CD4-positive, alpha-beta T cell treated with Interleukin-6 for 4 hours (primary cell): ENCODE results near the gene CYP11A1.
A peak's percentile ranks its signal among the peaks of the same experiment; 100 is the strongest.
"Not testable (repeated sequence)": the region's sequence is repeated elsewhere in the genome, so short reads cannot be mapped to it uniquely, and the experiment has no call there.

Experiments
- DNase-seq: peaks from one replicate; pipeline ENCODE4 v3.0.0-alpha.2; 2020; ENCODE audit warnings: mixed read lengths

The CYP11A1 gene

GRCh38 chr15:74373731-74374647 is 6.5 kb upstream of the CYP11A1 start:
- peak; percentile 98 for DNase-seq

DNA sequence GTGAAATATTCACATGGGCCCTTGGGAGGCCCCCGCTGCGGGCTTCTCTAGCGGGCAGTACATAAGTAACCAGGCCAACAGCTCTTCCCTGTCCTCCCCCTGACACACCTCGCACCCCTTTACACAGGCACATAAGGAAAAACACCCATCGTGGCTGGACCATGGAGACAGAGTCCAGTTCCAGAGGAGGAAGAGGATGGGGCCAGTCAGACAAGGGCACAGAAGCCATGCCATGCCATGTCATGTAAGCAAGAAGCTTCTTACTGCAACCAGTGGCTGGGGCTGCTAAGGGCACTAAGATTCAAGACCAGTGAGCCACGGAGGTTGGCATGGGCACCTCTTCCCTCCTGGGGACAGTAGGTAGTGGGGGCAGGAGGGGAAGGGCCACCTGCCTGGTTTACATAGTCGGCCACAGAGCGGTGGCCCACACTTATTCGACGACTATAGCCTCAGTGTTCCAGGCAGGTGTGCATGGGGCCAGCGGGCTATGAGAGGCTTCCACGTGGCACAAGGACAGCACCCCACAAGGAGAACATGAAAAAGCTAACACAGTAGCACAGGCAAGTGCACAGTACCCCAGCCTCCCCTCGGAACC is 5.7 kb upstream of the CYP11A1 start:
- DNase-seq = no peak

- no peak for DNase-seq
Measured at GRCh38 chr15:74370471-74370870, 3.0 kb upstream of the CYP11A1 start.

DNA sequence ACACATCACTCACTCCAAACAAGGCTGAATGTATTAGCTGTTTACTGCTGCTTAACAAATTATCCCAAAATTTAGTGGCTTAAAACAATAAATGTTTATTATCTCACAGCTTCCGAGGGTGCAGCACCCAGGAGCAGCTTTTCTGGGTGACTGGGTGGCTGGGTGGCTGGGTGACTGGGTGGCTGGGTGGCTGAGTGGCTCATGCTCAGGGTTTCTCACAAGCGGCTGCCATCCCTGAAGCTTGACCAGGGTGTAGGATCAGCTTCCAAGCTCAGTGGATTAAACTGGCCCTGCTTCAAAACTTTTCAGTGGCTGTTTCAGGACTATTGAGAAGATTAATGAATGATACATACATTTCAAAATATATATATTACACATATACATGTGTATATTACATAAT is 2.3 kb upstream of the CYP11A1 start:
- no peak for DNase-seq

GRCh38 chr15:74369084-74369745 is 1.8 kb upstream of the CYP11A1 start:
- no peak for DNase-seq

DNA sequence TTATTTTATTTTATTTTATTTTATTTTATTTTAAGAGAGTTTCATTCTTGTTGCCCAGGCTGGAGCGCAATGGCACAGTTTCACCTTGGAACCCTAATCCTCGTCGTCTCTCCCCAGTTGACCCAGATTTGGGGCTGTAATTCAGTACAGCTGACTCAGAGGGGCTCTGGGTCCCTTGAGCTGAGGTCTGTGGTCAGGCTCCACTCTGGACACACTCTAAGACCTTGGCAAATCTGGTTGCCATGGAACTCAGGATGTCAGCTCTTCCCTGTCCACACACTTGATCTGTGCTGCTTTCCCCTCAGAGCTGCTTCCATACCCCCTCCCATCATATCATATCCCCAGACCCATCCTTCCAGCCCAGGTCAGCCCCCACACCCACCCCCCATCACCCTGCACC is 675 bp upstream of the CYP11A1 start:
- no peak for DNase-seq

DNA sequence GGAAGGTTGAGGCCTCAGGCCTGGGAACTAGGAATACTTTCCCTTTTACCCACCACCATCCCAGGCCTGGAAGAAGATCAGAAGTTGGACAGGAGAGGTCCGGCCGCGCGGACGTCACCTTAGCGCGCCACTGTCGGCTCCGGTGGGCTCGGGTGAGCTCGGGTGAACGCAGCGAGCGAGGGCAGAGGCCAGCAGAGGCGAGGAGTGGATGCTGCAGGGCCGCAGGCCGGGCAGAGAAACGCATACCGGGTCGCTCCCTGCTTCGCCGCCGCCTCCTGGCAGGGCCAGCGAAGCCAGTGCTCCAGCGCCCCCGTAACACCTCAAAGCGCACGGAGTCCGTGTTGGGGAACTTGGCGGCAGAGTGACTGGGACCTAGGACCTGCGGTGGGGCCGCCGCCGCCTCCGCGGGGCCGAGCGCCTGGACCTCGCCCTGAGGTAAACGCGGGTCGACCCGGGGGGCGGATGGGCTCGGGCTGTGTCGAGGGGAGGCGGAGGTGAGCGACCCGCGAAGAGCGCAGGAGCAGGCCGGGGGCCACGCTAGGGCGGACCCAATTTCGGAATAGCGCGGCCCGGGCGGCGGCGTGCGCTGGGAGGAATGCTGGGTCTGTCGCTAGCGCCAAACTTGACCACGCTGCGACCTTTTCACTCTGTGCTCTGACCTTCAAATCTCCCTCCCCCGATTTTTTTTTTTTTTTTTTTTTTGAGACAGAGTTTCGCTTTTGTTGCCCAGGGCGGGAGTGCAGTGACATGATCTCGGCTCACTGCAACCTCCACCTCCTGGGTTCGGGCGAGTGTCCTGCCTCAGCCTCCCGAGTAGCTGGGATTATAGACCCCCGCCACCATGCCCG is 1.6 kb downstream of the CYP11A1 start:
- peak; percentile 7 for DNase-seq

- no peak for DNase-seq
Measured at GRCh38 chr15:74364936-74365597, 2.4 kb downstream of the CYP11A1 start.

- no peak for DNase-seq
Measured at GRCh38 chr15:74362482-74362881, 5.0 kb downstream of the CYP11A1 start.

GRCh38 chr15:74360855-74361254 is 6.6 kb downstream of the CYP11A1 start:
- DNase-seq = not testable (repeated sequence)

GRCh38 chr15:74359376-74359775 is 8.1 kb downstream of the CYP11A1 start:
- not testable (repeated sequence) for DNase-seq

DNA sequence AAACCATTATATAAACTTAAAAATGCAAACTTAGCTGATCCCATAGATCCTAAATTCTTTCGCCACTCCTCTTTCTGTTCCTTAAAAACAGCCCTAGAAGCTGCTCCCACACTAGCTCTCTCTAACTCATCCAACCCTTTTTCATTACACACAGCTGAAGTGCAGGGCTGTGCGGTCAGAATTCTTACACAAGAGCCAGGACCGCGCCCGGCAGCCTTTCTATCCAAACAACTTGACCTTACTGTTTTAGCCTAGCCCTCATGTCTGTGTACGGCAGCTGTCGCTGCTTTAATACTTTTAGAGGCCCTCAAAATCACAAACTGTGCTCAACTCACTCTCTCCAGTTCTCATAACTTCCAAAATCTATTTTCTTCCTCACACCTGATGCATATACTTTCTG is 9.9 kb downstream of the CYP11A1 start:
- not testable (repeated sequence) for DNase-seq

- DNase-seq = not testable (repeated sequence)
Measured at GRCh38 chr15:74356050-74356449, 11.4 kb downstream of the CYP11A1 start.

DNA sequence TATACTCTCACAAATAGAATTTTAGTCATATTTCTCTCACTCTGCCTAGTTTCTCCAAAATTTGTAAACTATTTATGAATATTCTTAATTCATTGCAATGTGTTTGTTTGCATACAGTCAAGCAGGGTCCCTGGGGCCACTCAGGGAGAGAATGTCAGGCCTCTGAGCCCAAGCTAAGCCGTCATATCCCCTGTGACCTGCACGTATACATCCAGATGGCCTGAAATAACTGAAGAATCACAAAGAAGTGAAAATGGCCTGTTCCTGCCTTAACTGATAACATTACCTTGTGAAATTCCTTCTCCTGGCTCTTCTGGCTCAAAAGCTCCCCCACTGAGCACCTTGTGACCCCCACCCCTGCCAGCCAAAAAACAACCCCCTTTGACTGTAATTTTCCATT is 13.5 kb downstream of the CYP11A1 start:
- DNase-seq = not testable (repeated sequence)

DNA sequence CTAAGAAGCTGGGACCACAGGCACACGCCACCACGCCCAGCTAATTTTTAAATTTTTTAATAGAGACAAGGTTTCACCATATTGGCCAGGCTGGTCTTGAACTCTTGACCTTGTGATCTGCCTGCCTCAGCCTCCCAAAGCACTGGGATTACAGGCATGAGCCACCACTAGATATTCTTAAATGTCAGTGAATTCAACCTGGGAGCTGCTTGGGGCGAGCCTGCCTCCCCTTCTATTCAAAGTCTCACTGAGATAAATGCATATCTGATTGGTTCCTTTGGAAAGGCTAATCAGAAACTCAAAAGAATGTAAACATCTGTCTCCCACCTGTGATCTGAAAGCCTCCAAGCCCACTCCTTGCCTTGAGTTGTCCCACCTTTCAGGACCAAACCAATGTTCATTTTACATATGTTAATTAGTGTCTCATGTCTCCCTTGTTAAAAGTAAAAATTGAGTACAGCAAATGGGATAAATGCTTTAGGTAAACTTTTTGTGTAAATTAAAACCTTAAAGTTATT is 15.0 kb downstream of the CYP11A1 start:
- no peak for DNase-seq

- no peak for DNase-seq
Measured at GRCh38 chr15:74351670-74352069, 15.8 kb downstream of the CYP11A1 start.

DNA sequence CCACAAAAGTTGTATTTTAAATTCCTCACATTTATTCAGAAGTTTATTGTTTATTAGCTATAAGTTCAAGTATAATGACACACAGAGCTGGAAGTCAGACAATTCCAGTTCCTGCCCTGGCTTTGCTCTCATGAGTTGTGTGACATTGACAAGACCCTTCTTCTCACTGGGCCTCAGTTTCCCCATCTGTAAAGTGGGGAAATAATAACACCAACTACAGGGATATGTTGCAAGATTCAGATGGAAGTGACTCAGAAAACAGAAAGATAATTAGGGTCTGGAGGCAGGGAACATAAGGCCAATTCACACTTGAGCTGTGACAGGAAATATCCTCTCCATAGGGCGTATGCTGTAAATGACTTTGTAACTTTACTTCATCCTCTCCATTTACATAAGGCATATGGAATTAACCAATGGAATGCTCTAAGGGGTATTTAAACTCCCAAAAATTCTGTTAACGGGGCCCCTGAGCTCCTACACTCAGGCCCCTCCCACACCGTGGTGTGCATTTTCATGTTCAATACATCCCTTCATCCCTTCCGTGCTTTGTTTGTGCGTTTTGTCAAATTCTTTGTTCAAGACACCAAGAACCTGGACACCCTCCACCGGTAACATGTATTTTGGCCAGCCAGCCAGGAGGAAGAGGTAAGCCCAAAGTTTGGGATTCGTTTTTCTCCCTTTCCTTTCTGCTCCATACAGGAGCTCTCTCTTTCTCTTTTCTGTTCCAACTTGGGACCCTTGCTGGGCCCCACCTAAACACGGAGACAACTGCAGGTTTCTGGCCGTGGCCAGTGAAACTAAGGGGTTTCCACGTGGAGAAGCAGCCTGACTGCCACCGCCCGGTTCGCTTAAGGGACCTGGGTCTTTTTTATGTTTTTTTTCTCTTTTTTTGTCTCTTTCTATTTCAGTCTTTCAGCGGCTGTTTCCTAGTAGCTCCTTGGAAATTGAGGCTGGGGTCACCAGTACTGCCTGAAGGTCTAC is 16.9 kb downstream of the CYP11A1 start:
- no peak for DNase-seq

GRCh38 chr15:74349241-74349778 is 18.1 kb downstream of the CYP11A1 start:
- DNase-seq = no peak

- DNase-seq = no peak
Measured at GRCh38 chr15:74347757-74348250, 19.6 kb downstream of the CYP11A1 start.

DNA sequence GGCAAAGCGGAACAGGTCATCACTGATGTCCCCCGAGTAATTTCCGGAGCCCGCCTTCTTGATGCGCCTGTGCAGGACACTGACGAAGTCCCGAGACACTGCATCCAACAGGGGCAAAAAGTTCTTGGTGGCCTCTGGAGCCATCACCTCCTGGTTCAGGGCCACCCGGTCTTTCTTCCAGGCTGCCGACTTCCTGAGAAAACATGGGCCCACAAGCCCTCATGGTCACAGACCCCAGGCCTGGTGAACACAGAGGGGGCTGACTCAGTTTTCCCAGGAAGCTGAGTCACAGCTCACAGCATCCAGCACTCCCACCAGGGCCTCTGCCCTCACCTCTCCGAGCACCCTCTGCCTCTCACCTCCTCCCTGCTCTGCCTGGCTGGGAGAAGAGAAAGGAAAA is 22.4 kb downstream of the CYP11A1 start:
- DNase-seq = no peak
